HG03066 (cell line): ENCODE data around the gene FBXW12.
"Not testable (repeated sequence)": the region's sequence is repeated elsewhere in the genome, so short reads cannot be mapped to it uniquely, and the experiment has no call there.

Source experiments
- ATAC-seq: cut with Tn5 transposase; IDR thresholded peaks from one replicate; pipeline ENCODE4 v1.9.1; 2021; ENCODE audit warnings: low read depth; ENCODE audit not compliant: unreplicated experiment

FBXW12 gene

DNA sequence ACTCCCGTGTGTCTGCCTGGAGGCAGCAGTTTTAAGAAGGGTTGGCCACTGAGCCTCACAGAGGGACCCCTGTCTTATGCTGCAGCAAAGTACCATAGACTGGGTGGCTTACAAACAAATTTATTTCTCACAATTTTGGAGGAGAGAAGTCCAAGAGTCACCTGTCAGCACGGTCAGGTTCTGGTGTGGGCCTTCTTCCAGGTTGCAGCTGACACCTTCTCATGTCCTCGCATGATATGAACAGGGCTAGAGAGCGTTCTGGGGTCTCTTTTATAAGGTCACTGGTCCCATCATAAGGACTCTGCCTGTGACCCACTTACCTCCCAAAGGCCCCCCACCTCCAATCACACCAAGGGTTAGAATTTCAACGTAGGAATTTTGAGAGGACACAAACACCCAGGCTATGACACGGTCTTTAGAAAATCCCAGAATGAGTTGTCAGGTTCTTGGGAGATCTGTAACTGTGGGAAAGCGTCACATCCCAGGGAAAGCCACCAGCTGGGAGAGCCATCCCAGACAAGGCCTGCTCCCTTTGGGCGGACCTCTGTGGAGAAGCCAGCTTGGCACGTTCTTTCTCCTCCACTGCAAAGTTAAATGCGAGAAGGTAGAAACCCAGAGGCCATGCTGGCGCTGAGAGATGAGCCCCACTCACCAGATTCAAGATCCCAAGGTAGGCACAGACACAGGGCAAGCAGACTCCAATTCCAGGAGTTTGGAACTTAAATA is at the start of gene FBXW12:
Gene FBXW12, plus strand, starts transcription at position 569 of the 726 bp plus-strand sequence. CDS start 549 bp downstream, outside the sequence.
- ATAC-seq, result no peak

- not testable (repeated sequence) for ATAC-seq
Measured at GRCh38 chr3:48331706-48332435, 40.1 kb upstream of the FBXW12 start.

DNA sequence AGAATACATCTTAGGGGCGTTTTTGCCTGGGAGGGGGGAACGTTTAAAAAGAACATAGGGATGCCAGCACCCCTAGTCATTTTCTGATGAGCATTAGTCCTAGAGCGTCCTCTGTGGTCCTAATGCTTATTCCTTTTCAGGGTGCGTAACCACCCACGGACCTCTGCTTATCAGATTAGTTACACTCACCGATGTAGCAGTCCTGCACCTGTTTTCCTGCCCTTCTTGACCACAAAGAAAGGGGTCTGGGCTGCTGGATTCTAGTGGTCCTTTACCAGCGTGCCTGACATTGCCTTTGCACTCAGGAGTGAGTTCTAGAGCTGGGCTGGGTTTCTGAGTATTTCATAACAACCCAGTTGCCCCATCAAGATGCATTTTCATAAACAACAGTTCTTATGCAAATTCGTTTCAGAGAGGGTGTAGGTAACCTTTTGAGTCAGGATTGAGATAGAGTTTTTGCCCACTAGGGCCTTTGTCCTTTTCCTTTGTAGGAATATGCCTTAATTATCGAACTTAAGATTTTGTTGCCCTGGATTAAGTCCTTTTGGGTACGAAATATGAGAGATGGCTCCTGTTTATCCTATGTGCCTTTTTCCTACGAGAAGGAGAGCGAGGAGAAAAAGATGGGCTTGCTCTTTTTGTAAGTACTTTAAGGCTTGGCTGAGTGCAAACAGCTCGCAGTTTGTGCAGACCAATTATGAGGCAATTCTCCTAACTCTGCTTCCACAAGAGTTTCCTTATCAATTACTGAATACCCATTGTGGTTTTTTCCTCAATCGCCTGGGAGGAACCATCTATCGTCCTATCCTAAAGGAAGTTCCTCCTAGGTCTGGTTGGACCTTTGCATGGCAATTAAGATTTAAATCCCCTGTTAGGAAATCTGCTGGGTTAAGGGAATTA is 38.4 kb upstream of the FBXW12 start, which contains the start of gene SPINK8:
Gene SPINK8, minus strand, starts transcription at position 316 of the 900 bp plus-strand sequence. CDS start 5,320 bp downstream, outside the sequence.
- ATAC-seq, result not testable (repeated sequence)

GRCh38 chr3:48334605-48335004 is 37.4 kb upstream of the FBXW12 start:
- no peak for ATAC-seq

DNA sequence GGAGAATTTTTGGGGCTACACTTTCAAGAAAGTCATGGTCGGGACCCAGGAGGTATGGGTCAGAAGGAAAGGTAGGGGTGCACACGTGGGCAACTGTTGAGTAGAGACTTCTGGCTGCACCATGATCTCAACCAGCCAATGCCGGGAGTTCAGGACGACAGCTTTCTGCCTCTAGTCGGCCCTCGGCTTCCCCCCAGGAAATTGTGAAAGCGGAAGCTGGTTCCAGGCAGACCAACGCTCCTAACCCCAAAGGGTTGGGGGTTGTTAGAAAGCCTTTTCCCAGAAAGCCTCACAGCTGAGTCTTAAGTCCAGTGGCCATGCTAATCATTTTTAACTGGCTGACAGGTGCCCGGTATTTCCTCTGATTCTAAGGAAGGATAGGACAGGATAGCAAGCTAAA is 36.7 kb upstream of the FBXW12 start:
- not testable (repeated sequence) for ATAC-seq

GRCh38 chr3:48337536-48337935 is 34.5 kb upstream of the FBXW12 start:
- ATAC-seq, result not testable (repeated sequence)

- ATAC-seq, result no peak
Measured at GRCh38 chr3:48338635-48339034, 33.4 kb upstream of the FBXW12 start.

- no peak for ATAC-seq
Measured at GRCh38 chr3:48343432-48343831, 28.6 kb upstream of the FBXW12 start.

- no peak for ATAC-seq
Measured at GRCh38 chr3:48344867-48345507, 27.0 kb upstream of the FBXW12 start.

GRCh38 chr3:48345946-48346572 is 26.0 kb upstream of the FBXW12 start:
- ATAC-seq, result no peak

GRCh38 chr3:48347500-48347899 is 24.5 kb upstream of the FBXW12 start:
- no peak for ATAC-seq

DNA sequence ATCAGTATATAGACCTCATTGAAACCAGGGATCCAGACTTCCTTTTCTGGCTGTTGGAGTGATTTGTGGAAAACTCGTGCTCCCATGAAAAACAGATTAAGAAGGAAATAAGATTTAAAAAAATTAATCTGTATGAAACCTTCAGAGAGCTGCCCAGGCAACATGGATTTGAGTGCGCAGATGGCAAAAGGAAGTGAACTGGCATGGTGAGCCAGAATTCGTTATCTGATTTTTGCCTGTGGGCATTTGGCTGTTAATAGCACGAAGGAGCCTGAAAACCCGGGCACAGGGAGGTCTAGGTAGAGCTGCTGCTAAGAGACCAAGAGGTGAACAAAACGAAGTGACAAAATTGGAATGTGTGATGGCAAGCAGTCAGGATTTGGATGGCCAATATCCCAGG is 19.5 kb upstream of the FBXW12 start:
- ATAC-seq, result no peak

GRCh38 chr3:48353987-48354386 is 18.0 kb upstream of the FBXW12 start:
- no peak for ATAC-seq

GRCh38 chr3:48356419-48356818 is 15.6 kb upstream of the FBXW12 start:
- no peak for ATAC-seq

DNA sequence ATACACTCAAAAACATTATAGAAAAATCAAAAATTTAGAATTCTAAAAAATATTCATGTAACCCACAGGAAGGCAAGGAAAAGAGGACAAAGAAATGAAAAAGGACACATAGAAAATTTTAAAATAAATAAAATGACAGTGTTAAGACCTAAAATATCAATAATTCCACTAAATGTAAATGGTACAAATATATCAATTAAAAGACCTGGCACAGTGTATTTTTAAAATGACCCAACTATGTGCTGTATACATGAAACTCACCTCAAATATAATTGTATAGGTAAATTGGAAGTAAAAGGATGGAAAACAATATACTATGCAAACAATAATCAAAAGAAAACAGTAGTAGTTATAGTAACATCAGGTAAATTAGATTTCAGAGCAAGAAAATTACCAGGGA is 10.1 kb upstream of the FBXW12 start:
- no peak for ATAC-seq

- no peak for ATAC-seq
Measured at GRCh38 chr3:48364840-48365239, 7.2 kb upstream of the FBXW12 start.

DNA sequence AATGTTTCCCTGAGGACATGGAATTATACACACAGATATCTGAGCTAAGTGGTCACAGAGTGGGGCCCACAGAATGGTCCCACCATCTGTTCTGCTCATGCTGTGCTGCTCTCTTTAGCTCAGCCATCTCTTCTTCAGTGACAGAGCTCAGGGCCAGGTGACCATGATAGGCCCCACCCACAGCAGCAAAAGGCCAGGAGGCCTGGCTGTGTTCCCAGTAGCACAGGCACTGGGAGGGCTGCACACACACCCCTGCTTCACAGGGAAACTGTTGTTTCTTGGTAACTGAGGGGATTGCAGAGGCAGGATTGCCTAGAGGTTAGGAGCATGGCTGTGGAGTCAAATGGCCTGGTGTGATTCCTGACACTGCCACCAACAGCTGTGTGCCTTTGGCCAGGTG is 4.8 kb upstream of the FBXW12 start:
- no peak for ATAC-seq

DNA sequence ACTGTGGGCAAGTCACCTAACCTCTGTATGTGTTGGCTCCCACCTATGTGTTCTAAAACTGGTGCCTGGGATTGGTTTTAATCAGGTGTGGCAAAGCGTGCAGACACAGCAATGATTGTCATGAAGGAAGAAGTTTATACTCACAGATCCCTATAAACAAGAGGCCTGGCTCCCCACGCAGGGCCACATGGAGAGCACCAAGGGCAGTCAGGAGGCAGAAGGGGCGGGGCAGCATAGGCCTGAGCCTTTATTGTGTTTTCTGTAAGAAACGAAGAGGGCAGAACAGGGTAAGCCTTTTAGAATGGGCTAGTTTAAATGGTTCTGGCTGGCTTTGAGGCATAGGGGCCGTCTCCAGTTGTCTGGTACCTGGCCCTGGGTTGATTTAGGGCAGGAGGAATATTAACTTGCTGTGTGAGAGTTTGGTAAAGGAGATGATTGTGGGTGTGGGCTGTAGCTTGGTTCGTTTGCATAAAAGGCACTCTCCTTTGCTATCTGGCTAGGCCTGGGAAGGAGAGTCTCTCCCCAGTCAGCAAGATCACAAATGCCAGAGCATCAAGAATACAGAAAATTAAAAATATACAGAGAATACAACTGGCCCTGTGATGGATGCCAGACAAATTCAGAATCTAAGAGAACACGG is 2.2 kb upstream of the FBXW12 start:
- ATAC-seq, result no peak

- ATAC-seq, result no peak
Measured at GRCh38 chr3:48370333-48370713, 1.7 kb upstream of the FBXW12 start.
